Activated T-helper 17 cell treated with anti-CD3 and anti-CD28 coated beads, Interleukin-2, amount 50 U/mL, for 72 hours (primary cell): ENCODE results near the gene MSN. TPM values are rescaled to one million over a fixed set of nuclear protein-coding genes. Genes with fewer than 3 reads are reported as not detected.
"Not testable (repeated sequence)": the region's sequence is repeated elsewhere in the genome, so short reads cannot be mapped to it uniquely, and the experiment has no call there.

Experiments used
- ATAC-seq: fragments of 150-1000 bp; cut with Tn5 transposase; replicated peaks from 2 replicates; pipeline ENCODE4 v1.10.0; 2021; ENCODE audit warnings: mild to moderate bottlenecking, moderate library complexity
- H3K27ac Mint-ChIP-seq: one replicate; pipeline ENCODE4 v1.8.0; 2022; ENCODE audit warnings: mixed read lengths
- H3K27me3 Mint-ChIP-seq: one replicate; pipeline ENCODE4 v1.8.0; 2022; ENCODE audit warnings: mixed read lengths
- H3K36me3 Mint-ChIP-seq: one replicate; pipeline ENCODE4 v1.8.0; 2022; ENCODE audit warnings: low read depth, mild to moderate bottlenecking, mixed read lengths
- H3K4me1 Mint-ChIP-seq: one replicate; pipeline ENCODE4 v1.8.0; 2022; ENCODE audit warnings: mixed read lengths
- H3K4me3 Mint-ChIP-seq: one replicate; pipeline ENCODE4 v1.8.0; 2022; ENCODE audit warnings: mild to moderate bottlenecking, mixed read lengths
- H3K9me3 Mint-ChIP-seq: one replicate; pipeline ENCODE4 v1.8.0; 2022; ENCODE audit warnings: mixed read lengths
- total RNA-seq, 2 donors: library from RNA; stranded (reverse); gene quantifications; one replicate each; pipeline ENCODE4 v1.2.3, GENCODE V29; 2022

The MSN gene
- total RNA-seq, 2 donors from 2014 or later: 436 to 440 TPM

GRCh38 chrX:65759525-65759924 is 92.1 kb downstream of the MSN start:
- not testable (repeated sequence) for H3K36me3 Mint-ChIP-seq, H3K4me3 Mint-ChIP-seq, H3K27me3 Mint-ChIP-seq, H3K9me3 Mint-ChIP-seq, ATAC-seq, H3K27ac Mint-ChIP-seq
- peaks cover 21% of the 10 kb centered on the region for H3K4me1 Mint-ChIP-seq

GRCh38 chrX:65769564-65770292 is 102.3 kb downstream of the MSN start:
- no peaks in the 10 kb centered on the region for H3K9me3 Mint-ChIP-seq
- H3K4me1 Mint-ChIP-seq: no peaks in the 10 kb centered on the region
- H3K27me3 Mint-ChIP-seq: no peaks in the 10 kb centered on the region
- H3K36me3 Mint-ChIP-seq: no peaks in the 10 kb centered on the region
- no peak overlapping the region for H3K4me3 Mint-ChIP-seq
- no peak overlapping the region for H3K27ac Mint-ChIP-seq
- ATAC-seq: no peak

GRCh38 chrX:65772842-65773241 is 105.4 kb downstream of the MSN start:
- H3K27ac Mint-ChIP-seq: no peak overlapping the region
- H3K4me3 Mint-ChIP-seq: no peak overlapping the region
- H3K9me3 Mint-ChIP-seq: no peaks in the 10 kb centered on the region
- H3K36me3 Mint-ChIP-seq: no peaks in the 10 kb centered on the region
- H3K27me3 Mint-ChIP-seq: no peaks in the 10 kb centered on the region
- ATAC-seq: no peak
- no peaks in the 10 kb centered on the region for H3K4me1 Mint-ChIP-seq

GRCh38 chrX:65781845-65782244 is 114.4 kb downstream of the MSN start:
- H3K9me3 Mint-ChIP-seq: no peaks in the 10 kb centered on the region
- peaks cover 3% of the 10 kb centered on the region for H3K27me3 Mint-ChIP-seq
- no peaks in the 10 kb centered on the region for H3K36me3 Mint-ChIP-seq
- H3K27ac Mint-ChIP-seq: no peak overlapping the region
- H3K4me1 Mint-ChIP-seq: peaks cover 5% of the 10 kb centered on the region
- H3K4me3 Mint-ChIP-seq: no peak overlapping the region
- peak; percentile 50 for ATAC-seq

GRCh38 chrX:65783746-65784145 is 116.3 kb downstream of the MSN start:
- H3K27ac Mint-ChIP-seq: peak overlapping the region; percentile 70

More at GRCh38 chrX:65783746-65784145, 116.3 kb downstream of the MSN start:
- no peaks in the 10 kb centered on the region for H3K9me3 Mint-ChIP-seq
- no peaks in the 10 kb centered on the region for H3K27me3 Mint-ChIP-seq
- H3K4me1 Mint-ChIP-seq: peaks cover 5% of the 10 kb centered on the region
- peak; percentile 75 for ATAC-seq
- H3K4me3 Mint-ChIP-seq: peak overlapping the region; percentile 50
- no peaks in the 10 kb centered on the region for H3K36me3 Mint-ChIP-seq

Other genes starting within 250 kb of the MSN start
- gene LAS1L, start 132.9 kb upstream of the MSN start, total RNA-seq: 10 to 100 TPM; 29.7 to 56.7 TPM